CD14-positive monocyte (primary cell): Measurements from ENCODE around the gene HSPA12B. TPM values are rescaled to one million over a fixed set of nuclear protein-coding genes. Genes with fewer than 3 reads are reported as not detected.

ENCODE experiments used
- DNase-seq, 3 donors: peaks; one replicate each; pipeline ENCODE4 v3.0.0-alpha.2; 2011 to 2022
- H2AFZ ChIP-seq: 2 replicates; pipeline ENCODE4 v1.6.0; 2012; ENCODE audit warnings: mild to moderate bottlenecking, low read depth, low read length, inconsistent platforms; ENCODE audit not compliant: insufficient read depth, poor library complexity, severe bottlenecking
- H3K27ac ChIP-seq, 2 donors: 1 replicate in 1 of 2; 2 replicates in 1 of 2; pipeline ENCODE4 v1.5.1; 2012 to 2013; ENCODE audit warnings: low read length in 2 of 2, control low read depth in 1 of 2, inconsistent platforms in 1 of 2, low read depth in 1 of 2, mild to moderate bottlenecking in 1 of 2
- H3K27me3 ChIP-seq, 2 donors: one replicate each; pipeline versions ENCODE4 v1.6.0 to v1.6.1; 2011 to 2013; ENCODE audit warnings: low read length in 2 of 2; ENCODE audit not compliant: control insufficient read depth in 2 of 2, insufficient read depth in 2 of 2
- H3K36me3 ChIP-seq, 2 donors: replicated peaks in 1 of 2; 1 replicate in 1 of 2; 2 replicates in 1 of 2; pipeline versions ENCODE4 v1.5.1 to v1.6.1; 2012 to 2013; ENCODE audit warnings: low read length in 2 of 2, control low read depth in 1 of 2, inconsistent platforms in 1 of 2, mild to moderate bottlenecking in 1 of 2; ENCODE audit not compliant: insufficient read depth in 2 of 2, control insufficient read depth in 1 of 2
- H3K4me1 ChIP-seq, 2 donors: 1 replicate in 1 of 2; 2 replicates in 1 of 2; pipeline versions ENCODE4 v1.5.1 to v1.6.1; 2012 to 2013; ENCODE audit warnings: low read length in 2 of 2, control low read depth in 1 of 2, inconsistent platforms in 1 of 2, mild to moderate bottlenecking in 1 of 2, moderate library complexity in 1 of 2; ENCODE audit not compliant: insufficient read depth in 2 of 2, control insufficient read depth in 1 of 2
- H3K4me2 ChIP-seq: replicated peaks from 2 replicates; pipeline ENCODE3; 2012; ENCODE audit warnings: low read length, moderate library complexity, mild to moderate bottlenecking; ENCODE audit not compliant: poor library complexity, severe bottlenecking; ENCODE audit errors: extremely low read depth
- H3K4me3 ChIP-seq, 3 experiments: fragments of 200-600 bp in 1 of 3; sonication (generic) in 1 of 3; replicated peaks in 1 of 3; 1 replicate in 2 of 3; 2 replicates in 1 of 3; pipeline ENCODE4 v1.5.1; 2011 to 2013; ENCODE audit warnings: low read length in 3 of 3, mild to moderate bottlenecking in 3 of 3, control low read depth in 2 of 3, low read depth in 2 of 3, inconsistent platforms in 1 of 3, moderate library complexity in 1 of 3
- H3K79me2 ChIP-seq: 2 replicates; pipeline ENCODE4 v1.6.0; 2012; ENCODE audit warnings: mild to moderate bottlenecking, control low read depth, inconsistent platforms, low read length, moderate library complexity; ENCODE audit not compliant: insufficient read depth
- H3K9ac ChIP-seq: 2 replicates; pipeline ENCODE4 v1.6.0; 2017; ENCODE audit warnings: low read length, mild to moderate bottlenecking; ENCODE audit not compliant: insufficient read depth, poor library complexity, severe bottlenecking
- H3K9me3 ChIP-seq, 2 donors: replicated peaks in 1 of 2; 1 replicate in 1 of 2; 2 replicates in 1 of 2; pipeline versions ENCODE4 v1.5.1 to v1.6.1; 2012 to 2013; ENCODE audit warnings: low read length in 2 of 2, control low read depth in 1 of 2; ENCODE audit not compliant: control insufficient read depth in 1 of 2, insufficient read depth in 1 of 2
- H4K20me1 ChIP-seq: 2 replicates; pipeline ENCODE4 v1.6.0; 2012; ENCODE audit warnings: mild to moderate bottlenecking, low read length, control low read depth, moderate library complexity; ENCODE audit not compliant: insufficient read depth
- H3K27ac Mint-ChIP-seq, 7 donors: one replicate each; pipeline ENCODE4 v1.8.0; 2020; ENCODE audit warnings: mild to moderate bottlenecking in 7 of 7, mixed read lengths in 7 of 7, moderate library complexity in 6 of 7, inconsistent platforms in 2 of 7
- H3K27me3 Mint-ChIP-seq, 3 donors: one replicate each; pipeline ENCODE4 v1.8.0; 2021 to 2022; ENCODE audit warnings: low read depth in 3 of 3, mild to moderate bottlenecking in 3 of 3, mixed read lengths in 3 of 3, moderate library complexity in 3 of 3, inconsistent platforms in 1 of 3
- H3K36me3 Mint-ChIP-seq, 2 donors: one replicate each; pipeline ENCODE4 v1.8.0; 2020; ENCODE audit warnings: mixed read lengths in 2 of 2, inconsistent platforms in 1 of 2, mild to moderate bottlenecking in 1 of 2
- H3K4me1 Mint-ChIP-seq: one replicate; pipeline ENCODE4 v1.8.0; 2020; ENCODE audit warnings: mild to moderate bottlenecking, mixed read lengths
- H3K4me3 Mint-ChIP-seq, 2 donors: one replicate each; pipeline ENCODE4 v1.8.0; 2020; ENCODE audit warnings: mild to moderate bottlenecking in 2 of 2, mixed read lengths in 2 of 2, moderate library complexity in 1 of 2
- H3K9me3 Mint-ChIP-seq, 7 donors: one replicate each; pipeline ENCODE4 v1.8.0; 2020 to 2022; ENCODE audit warnings: mixed read lengths in 7 of 7, mild to moderate bottlenecking in 6 of 7, moderate library complexity in 6 of 7, inconsistent platforms in 2 of 7
- CTCF ChIP-seq: fragments of 200-600 bp; IDR thresholded peaks from one replicate; pipeline ENCODE4 v1.8.0; 2022; ENCODE audit warnings: antibody characterized with exemption, mild to moderate bottlenecking
- WGBS: methylation state at CpG from one replicate; pipeline ENCODE4 v1.1.5; 2013; ENCODE audit warnings: missing lambda C conversion rate; ENCODE audit not compliant: insufficient coverage; 5-methylcytosine and 5-hydroxymethylcytosine counted together
- intact Hi-C, 2 donors: fragments of 100-400 bp; cut with micrococcal nuclease; formaldehyde crosslinking; loops; one replicate each; pipeline versions ENCODE4 v1.15.0 to v1.15.1; 2023
- polyA plus RNA-seq, 3 donors: library from polyadenylated mRNA; depleted of rRNA in 1 of 3; unstranded in 2 of 3; stranded (reverse) in 1 of 3; fragments of 300-500 nt in 2 of 3; fragments of >200 nt in 1 of 3; fragmentation: Illumina TruSeq in 2 of 3; gene quantifications; 1 replicate in 2 of 3; 2 replicates in 1 of 3; pipeline ENCODE4 v1.2.3, GENCODE V29; 2012 to 2021

The HSPA12B gene
- polyA plus RNA-seq, 3 donors, result not detected

GRCh38 chr20:3714092-3714491, 18.4 kb upstream of the HSPA12B start:
- peak overlapping the region in 1 of 2 donors; percentile 75 for H3K4me3 Mint-ChIP-seq
- no peak overlapping the region for H2AFZ ChIP-seq
- H3K27me3 Mint-ChIP-seq, result peaks cover 0 to 8% (median 2%) of the 10 kb centered on the region in 3 donors
- 0% methylated on average over 4 of the region's 4 CpGs for WGBS
- H3K9ac ChIP-seq, result no peak overlapping the region
- H3K27me3 ChIP-seq, result no peaks in the 10 kb centered on the region
- H3K4me1 ChIP-seq, result peaks cover 50 to 57% of the 10 kb centered on the region in 2 donors
- TF ChIP-seq CTCF, result no peak
- H3K9me3 Mint-ChIP-seq, result peaks cover 0 to 3% (median 0%) of the 10 kb centered on the region in 7 donors
- no peaks in the 10 kb centered on the region for H3K79me2 ChIP-seq
- H3K36me3 ChIP-seq, result no peaks in the 10 kb centered on the region
- intact Hi-C loops, result no loop called here
- H3K4me3 ChIP-seq, result peak overlapping the region in 1 of 3 experiments; percentile 33
- no peaks in the 10 kb centered on the region for H3K36me3 Mint-ChIP-seq
- no peaks in the 10 kb centered on the region for H3K9me3 ChIP-seq
- peak; percentile 70 to 88 (median 83) for DNase-seq
- peak overlapping the region; percentile 76 to 93 (median 88) for H3K27ac Mint-ChIP-seq
- H3K4me2 ChIP-seq, result peak overlapping the region; percentile 56
- H3K4me1 Mint-ChIP-seq, result peaks cover 53% of the 10 kb centered on the region
- no peaks in the 10 kb centered on the region for H4K20me1 ChIP-seq
- H3K27ac ChIP-seq, result peak overlapping the region; percentile 54 to 58

GRCh38 chr20:3716195-3716834, 16.2 kb upstream of the HSPA12B start:
- H3K4me3 Mint-ChIP-seq, result no peak overlapping the region
- no peaks in the 10 kb centered on the region for H3K36me3 ChIP-seq
- H3K27me3 Mint-ChIP-seq, result peaks cover 0 to 7% (median 5%) of the 10 kb centered on the region in 3 donors
- H3K27me3 ChIP-seq, result no peaks in the 10 kb centered on the region
- H3K27ac ChIP-seq, result no peak overlapping the region
- H3K36me3 Mint-ChIP-seq, result no peaks in the 10 kb centered on the region
- peaks cover 37% of the 10 kb centered on the region for H3K4me1 Mint-ChIP-seq
- peaks cover 36 to 37% of the 10 kb centered on the region in 2 donors for H3K4me1 ChIP-seq
- H3K4me2 ChIP-seq, result no peak overlapping the region
- H4K20me1 ChIP-seq, result no peaks in the 10 kb centered on the region
- intact Hi-C loops, result no loop called here
- H2AFZ ChIP-seq, result no peak overlapping the region
- no peak overlapping the region for H3K4me3 ChIP-seq
- no peak overlapping the region for H3K9ac ChIP-seq
- peaks cover 0 to 3% (median 0%) of the 10 kb centered on the region in 7 donors for H3K9me3 Mint-ChIP-seq
- peak overlapping the region in 1 of 7 donors; percentile 12 for H3K27ac Mint-ChIP-seq
- H3K9me3 ChIP-seq, result no peaks in the 10 kb centered on the region
- DNase-seq, result no peak
- no peaks in the 10 kb centered on the region for H3K79me2 ChIP-seq
- peak; percentile 38 for TF ChIP-seq CTCF
- WGBS, result 100% methylated on average over 1 of the region's 4 CpGs
